GM19025 (cell line): ENCODE measurements around the gene ARHGEF6.

Experiments used
- ATAC-seq: cut with Tn5 transposase; IDR thresholded peaks from one replicate; pipeline ENCODE4 v1.9.1; 2021; ENCODE audit warnings: mild to moderate bottlenecking, low read depth, moderate library complexity; ENCODE audit not compliant: unreplicated experiment

Gene ARHGEF6

DNA sequence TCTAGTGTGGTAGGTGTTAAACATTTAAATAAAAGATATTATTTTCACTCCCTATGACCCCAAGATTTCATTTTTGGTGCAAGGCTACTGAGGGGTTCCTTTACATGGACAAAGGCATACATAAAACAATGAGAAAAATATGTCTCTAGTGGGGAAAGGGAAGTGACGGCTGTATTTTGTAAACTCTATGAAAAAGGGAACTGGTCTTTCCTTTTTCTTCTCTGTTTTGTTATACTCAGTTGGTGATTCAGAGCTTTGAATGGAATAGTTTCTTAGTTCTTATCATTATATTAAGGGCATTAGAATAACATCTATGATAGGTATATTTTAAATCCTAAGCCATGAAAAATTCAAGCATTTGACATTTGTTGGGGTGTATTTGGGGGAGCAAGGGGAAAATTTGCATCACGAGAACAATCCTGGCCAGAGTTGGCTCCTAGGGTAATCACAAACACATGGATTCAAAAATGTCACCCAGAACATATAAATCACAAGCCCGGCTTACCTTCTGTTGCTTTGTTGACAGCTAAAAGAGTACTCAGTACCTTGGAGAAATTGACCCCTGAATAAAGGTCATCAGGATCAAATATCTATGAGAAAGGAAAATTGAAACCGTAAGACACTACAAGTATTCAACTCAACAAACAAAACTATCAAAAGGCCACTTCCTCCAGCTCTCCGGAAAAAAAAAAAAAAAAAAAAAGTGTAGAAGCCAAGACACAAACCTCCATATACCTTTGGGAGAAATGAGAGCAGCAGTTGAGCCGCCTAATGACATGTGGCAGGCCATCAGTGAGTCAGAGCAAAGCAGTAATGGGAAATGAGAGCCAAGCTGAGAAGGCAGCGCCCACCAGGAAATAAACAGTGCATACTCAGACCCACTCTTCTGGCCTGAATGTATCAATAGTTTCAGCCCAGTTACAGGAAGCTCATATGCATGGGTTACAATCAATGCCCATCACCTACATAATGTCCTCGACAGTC, 33.4 kb downstream of the ARHGEF6 start:
- peak; percentile 63 for ATAC-seq

DNA sequence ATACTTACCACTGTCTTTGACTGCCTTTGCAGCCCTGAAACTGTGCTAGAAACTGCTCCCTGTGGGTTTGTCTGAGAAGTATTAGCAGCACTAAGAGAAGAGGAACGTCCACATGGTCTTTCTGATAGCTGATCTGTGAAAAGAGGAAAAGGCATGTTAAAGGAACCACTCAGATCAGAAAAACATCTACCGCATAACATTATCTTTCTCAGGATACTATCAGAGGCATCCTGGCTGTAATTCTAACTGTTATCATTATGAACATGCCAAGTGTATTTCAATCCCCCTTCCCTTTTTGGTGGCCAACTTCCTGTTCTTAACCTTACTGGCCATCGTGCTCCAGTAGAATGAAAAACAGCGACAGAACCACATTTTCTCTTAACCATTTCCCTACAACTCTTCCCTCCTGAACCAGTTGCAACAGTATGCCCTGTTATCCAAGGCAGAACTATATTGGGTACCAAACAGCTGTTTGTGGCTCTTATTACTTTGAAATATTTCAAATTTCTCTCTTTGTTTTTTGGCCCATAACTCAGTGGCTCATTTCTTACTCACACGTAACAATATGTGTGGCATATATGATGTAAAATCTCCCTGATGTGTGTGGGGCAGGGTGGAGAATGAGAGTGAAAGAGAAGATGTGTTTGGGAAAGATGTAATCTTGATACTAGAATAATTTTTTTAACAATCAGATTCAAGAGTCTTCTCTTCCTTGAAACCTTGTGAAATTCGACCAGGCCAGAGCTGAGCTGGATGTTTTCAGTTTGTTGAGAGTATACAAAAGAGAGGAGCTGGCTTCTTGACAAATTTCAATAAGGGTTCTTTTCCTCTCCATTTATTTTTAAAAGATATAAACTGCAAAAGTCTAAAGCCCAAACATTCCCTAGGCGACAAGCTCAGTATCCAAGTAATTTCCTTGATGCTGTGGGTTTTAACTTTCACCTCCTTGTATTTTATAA, 35.2 kb downstream of the ARHGEF6 start:
- ATAC-seq, result no peak

DNA sequence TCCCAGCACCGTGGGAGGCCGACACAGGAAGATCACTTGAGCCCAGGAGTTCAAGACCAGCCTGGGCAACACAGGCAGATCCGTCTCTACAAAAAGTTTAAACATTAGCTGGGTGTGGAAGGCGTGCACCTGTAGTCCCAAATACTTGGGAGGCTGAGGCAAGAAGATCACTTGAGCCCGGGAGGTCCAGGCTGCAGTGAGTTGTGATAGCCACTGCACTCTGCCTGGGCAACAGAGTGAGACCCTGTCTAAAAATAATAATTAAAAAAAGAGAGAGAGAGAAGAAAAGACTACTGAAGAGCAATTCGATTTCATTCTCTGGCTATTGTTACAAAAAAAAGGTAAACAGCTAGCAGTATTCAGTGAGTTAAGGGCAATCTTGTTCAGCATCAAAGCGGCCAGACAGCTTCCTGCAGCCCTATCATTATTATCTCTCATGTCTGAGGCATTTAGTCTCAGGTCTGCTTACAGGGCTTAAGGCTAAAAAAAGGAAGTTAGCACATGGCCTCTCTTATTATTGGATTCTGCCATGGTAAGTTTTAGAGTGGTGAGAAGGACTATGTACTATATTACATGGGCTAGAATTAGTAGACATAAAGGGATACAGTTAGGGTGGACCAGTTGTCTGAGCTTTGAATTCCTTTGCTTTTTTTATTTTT, 37.9 kb downstream of the ARHGEF6 start:
- ATAC-seq, result no peak

DNA sequence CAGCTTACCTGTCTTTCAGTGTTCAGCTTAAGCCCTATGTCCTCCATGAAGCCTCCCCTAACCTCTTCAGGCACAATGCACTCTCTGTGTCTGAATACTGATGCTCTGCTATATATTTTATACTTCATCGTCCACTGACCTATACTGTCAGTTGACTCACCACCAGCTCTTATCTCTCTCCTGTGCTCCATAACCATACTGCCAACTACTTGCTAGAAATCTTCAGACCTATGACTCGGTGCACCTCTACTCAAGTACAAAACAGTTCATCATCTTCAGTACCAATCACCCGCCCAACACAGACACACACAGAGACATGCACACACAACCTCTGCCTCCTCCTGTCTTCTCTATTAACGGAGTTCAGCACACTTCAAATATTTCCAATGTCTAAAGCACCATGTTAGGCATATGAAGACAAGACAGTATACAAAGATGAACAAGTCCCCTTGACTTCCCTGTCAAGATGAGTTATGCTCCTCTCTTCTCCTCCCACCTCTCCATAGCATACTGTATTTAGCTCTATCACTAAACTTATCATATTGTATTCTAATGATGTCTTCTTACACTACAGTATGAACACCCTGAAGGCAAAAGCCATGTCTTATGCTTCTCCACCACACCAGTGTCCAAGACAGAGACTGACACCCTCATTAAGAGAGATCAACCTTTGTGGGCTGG, 42.5 kb downstream of the ARHGEF6 start:
- no peak for ATAC-seq

DNA sequence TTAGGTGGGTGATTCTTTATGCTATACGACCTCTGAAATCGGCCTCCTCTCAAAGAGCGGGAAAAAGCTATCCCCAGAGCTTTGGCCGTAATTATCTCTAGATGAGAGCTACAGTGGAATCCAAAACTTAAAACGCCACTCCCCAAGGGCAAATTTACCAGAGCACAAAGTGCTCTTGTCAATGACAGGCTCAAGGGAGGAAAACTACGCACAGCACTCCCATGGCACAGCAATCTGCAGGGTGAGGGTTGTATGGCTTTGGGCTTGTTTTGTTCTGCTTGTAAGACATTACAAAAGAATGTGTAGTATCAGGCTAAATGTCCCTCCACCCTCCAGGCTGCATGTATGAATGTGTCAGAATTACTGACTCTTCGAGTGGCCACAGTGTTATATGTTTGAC, 44.0 kb downstream of the ARHGEF6 start:
- no peak for ATAC-seq

DNA sequence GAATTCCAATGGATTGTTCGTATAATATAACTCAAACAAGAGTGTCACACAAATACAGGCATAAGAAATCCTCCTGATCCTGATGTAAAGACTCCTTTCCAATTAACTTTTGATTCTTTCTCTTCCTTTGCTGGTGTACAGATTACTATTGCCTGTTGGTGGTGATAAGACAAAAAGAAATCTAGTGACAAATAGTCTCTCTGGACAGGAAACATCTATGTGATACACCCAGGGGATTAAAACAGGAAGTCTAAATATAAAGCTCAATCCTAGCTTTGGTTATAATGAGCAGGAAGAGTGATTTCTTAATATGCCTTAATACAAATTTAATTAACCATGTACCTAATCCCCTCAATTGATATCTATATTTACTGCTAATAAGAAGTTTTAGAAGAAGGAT, 45.1 kb downstream of the ARHGEF6 start:
- ATAC-seq, result no peak

DNA sequence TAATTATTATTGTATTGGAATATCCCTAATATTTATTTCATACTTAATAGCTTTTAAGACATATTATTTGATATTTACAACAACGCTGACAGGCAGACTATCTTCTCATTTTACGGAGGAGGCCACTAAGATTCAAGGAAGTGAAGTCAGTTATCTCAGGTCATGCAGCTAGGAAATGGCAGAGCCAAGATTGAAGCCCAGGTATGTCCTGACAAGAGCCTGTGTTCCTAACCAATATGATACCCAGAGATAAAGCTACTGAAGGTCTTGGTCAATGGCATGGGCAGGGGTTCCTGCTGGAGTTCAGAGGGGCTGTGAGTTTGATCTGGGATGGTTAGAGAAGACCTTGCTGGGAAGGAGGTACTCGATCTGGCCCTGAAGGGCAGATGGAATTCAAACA, 47.1 kb downstream of the ARHGEF6 start:
- ATAC-seq, result no peak

DNA sequence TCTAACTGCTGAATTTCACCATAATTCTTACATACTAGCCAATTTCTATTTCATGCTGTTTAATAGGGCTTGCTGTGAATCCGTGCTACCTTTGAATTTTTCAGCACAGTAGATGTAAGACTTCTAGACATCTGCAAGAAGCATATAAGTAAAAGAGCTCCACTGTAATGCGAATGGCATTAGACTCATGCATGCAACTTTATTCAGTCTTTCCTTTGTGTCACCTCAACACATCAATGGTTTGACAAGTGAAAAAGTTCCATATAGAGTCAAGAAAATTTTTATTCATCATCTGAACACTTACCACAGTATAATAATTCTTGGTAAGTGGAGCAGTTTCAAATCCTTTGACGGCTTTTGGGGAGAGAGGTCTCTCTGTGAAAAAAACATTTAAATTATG, 48.9 kb downstream of the ARHGEF6 start:
- no peak for ATAC-seq

DNA sequence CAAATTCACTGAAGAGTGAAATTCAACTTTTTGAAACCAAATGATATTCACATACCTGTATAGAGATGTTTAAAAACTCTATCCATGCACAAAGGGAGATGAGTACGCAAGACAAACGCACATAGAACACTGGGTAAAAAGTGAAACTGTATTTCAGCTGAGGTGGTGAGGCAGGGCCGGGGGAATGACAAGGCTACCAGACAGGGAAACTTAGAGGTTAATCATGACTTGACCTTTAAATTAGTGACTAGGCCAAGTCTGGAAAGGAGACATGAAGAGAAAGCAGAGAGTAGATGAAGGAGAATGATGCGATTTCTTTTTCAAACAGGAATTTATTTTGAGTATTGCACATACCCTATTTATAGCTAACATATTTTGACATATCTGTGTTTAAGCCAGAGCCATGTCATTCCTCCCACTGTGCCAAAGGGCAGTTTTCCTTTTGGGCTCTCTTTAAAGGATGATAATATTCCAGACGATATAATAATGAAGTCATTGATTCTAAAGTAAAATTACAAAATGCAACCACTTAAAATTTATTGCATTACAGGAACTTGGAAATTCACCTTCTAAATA, 49.4 kb downstream of the ARHGEF6 start:
- ATAC-seq, result no peak

DNA sequence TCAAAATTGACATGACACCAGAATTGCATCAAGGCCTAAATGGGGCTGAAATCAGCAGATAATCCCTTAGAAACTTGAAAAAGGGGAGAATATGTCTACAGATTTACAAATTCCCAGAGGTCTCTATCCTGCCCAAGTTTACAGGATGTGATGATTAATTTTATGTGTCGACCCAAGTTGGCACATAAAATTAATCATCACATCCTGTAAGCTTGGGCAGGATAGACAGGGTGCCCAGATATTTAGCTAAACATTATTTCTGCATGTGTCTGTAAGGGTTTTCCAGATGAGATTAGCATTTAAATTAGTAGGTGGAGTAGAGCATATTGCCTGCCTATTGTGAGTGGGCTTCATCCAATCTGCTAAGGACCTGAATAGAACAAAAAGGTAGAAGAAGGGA, 52.3 kb downstream of the ARHGEF6 start:
- ATAC-seq, result no peak

DNA sequence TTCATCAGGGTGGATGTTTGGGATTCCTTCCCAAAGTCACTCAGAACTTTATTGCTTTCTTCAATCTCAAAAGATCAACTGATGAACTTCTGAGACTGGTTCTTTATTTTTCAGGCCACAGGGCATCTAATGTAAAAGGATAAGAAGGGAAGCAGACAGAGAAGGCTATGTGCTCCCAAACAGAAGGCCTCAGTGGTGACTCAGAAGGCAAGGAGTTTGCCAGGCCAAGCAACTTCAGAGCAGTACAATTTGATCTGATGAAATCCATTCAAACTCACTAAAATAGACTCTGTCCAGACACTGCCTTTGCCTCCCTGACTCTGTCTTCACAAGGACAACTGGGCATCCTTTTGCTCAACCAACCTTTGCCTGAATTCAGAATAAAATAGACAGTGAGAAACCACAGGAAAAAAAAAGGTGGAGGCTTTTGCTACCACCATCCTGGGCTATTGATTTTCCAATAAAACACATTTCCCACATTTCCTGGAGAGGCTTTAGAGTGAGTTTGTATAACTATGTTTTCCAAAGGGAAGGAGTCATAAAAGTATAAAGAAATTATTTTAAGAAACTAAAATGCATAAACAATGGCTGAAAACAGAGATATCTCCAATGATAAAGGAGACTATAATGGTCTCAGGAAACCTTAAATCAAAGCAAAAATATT, 55.2 kb downstream of the ARHGEF6 start:
- no peak for ATAC-seq

DNA sequence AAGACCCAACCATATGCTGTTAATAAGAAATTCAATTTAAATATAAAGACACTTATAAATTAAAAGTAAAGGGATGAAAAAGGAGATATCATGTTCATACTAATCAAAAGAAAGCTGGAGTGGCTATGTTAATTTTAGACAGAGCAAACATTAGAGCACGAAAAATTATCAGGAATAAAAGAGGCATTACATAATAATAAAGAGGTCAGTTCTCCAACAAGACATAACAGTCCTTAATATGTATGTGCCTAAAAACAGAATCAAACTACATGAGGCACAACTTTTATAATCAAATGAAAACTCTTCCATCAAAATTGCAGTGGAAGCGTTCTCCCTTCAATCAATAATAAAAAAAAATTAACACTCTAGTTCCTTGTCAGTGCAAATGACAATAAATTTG, 62.6 kb downstream of the ARHGEF6 start:
- no peak for ATAC-seq

DNA sequence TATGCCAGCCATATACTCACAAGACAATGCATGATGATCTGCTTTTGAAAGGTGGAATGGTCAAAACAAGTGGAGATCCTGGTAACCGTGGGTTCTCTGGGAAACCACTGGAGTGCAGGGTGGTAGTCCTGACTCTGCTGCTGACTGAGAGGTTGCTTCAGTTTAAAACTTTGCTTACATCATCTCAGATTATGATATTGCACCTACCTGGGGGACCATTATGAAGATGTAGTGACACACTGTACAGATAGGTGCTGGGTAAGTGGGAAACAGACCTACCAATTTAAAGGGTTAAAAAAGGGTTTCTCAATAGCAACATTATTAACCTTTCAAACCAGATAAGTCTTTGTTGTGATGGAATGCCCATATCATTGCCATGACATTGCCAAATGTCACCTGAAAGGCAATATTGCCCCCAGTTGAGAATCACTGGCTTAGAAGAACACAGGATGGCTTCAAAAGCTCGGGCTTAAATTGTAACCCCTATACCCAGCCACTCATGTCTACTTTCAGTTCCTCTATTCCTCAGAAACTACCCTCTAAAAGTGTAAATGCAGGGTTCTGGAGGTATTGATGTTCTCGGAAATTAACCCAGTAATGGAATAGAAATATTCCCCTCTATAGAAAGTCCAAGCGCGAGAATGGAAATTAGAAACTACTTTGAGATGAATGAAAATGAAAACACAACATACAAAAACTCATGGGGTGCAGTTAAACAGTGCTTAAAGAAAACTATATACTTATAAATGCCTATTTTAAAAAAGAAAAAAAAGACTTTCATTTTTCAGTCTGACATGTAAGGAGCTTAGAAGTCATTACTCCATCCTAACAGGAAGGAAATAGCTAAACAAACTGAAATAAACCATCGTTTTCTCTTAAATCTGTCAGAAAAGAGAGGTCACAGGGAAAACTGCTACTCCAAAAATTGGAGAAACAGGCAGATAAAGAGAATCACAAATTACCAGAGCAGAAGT, 65.8 kb downstream of the ARHGEF6 start:
- ATAC-seq, result peak; percentile 79

DNA sequence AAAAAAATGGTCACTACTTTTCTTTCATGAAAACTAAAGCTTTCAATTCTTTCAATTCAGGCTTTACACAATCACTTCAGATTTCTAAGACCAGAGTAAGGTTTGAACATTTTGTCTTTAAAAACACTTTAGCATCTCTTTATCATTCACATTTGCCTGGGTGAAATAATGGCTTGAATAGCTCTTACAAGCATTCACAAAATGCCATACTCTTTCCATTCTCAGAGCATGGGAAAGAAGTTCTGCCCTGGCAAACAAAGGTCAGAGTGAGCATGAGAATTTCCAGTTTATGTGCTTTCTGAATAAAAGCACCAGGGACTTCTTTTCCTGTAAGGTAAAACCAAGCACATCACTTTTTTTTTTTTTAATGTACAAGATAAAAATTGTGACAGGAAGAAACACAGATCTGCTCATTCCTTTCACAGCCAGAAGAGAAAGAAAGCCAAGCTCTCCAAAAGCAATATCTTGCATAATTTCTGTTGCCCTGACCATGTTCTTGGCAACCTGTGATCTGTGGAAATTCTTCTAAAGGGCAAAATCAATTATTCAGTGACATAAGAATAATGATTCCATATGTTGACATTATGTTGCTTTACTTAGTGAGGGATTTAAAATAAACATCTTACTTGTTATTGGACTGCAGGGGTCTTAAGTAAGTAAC, 68.0 kb downstream of the ARHGEF6 start:
- ATAC-seq, result no peak

DNA sequence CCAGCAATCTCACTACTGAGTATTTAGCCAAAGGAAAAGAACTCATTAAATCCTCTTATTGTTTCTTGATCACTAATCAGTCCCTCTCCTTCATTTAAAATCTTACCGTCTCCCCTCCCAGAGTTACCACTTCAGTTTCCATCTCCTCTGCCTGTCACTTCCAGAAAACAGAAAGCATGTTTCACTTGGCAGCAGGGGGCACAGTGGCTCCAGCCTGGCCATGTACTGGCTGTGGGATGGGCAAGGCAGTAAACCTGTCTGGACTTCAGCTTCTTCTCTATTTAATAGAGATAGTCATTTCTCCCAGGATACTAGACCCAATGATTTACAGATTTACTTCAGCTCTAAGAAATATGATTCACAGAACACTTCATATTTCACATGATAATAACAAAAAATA, 69.6 kb downstream of the ARHGEF6 start:
- ATAC-seq, result no peak

DNA sequence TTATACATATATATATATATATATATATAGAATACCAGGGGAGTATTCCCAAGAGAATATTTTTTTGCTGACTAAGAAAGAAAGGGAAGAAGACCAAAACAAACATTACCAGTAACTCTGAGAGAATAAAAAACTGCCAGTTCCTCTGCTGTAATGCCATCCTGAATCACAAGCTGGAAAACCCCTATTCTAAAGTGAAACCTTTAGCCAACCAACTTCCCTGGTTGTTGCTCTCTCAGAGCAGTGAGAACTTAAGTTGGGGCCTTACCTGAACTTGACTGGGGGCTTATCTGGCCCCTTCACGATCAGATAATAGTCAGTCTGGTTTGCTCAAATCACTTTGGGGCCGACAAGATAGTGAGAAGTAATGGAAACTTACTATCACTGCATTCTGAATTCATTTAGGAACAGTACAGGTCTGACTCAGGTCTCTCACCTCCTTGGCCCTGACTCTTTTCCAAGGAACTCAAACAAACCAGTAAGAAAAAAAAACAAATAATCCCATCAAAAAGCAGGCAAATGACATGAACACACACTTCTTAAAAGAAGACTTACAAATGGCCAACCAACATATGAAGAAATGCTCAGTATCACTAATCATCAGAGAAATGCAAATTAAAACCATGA, 70.3 kb downstream of the ARHGEF6 start:
- no peak for ATAC-seq

DNA sequence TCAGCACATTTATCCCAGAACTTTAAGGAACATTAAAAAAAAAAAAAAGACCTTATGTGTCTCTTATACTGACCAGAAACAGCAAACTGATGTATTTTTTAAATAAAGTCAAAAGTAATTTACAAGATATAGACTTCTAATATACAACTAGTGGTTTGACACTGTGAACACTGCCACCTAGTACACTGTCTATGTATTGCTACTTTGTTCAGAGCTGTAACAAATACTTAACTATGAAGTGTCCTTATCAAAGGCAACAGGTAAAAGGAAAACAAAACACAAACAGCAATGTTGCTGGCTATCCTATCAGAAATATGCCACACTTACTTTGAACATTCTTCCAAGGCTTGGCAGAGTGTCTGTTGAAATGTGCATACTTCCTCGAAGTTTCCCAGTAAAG, 72.4 kb downstream of the ARHGEF6 start:
- no peak for ATAC-seq
